DMS79 treated with DMSO at 0.1 percent for 48 hours (cell line): ENCODE measurements around the gene POMGNT1.

Experiments
- DNase-seq: peaks from one replicate; lab custom pipeline; 2025; lab: John Stamatoyannopoulos, UW

Gene POMGNT1

DNA sequence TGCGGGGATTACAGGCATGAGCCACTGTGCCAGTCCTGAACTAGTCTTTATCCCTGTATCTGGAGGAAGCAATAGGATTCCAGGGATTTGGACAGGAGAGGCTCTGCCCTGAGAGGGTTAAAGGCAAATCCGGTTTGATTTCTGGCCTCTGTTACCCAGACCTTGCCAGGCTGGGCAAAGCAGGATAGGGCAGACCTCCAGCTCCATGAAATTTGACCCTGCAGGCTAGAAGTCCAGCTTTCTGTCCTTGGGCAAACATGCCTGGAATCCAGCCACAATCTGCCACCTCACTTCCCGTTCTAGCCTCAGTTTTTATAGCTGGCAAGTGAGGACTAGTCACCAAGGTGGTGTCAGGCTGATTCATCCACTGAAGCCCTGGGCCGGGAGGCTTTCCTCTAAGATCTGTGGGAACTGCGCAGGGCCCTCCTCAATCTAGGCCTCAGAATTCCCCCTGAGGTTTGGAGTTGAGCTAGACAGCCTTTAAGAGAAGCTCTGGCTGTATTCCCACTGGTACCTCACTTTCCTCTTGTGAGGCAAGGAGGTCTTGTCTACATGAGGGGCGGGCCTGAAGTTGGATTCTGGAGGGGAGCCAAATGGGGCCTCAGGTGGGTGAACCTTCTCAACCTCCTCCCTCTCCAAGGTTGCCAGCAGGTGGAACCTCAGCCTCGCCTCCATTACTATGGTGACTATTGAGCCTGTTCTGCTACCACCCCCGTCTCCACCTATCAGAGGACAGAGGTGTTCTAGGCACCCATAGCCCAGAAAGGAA is 15.0 kb downstream of the POMGNT1 start:
- DNase-seq = peak; percentile 97

- DNase-seq = peak; percentile 60
Observed at GRCh38 chr1:46181343-46182260, 16.6 kb downstream of the POMGNT1 start.

DNA sequence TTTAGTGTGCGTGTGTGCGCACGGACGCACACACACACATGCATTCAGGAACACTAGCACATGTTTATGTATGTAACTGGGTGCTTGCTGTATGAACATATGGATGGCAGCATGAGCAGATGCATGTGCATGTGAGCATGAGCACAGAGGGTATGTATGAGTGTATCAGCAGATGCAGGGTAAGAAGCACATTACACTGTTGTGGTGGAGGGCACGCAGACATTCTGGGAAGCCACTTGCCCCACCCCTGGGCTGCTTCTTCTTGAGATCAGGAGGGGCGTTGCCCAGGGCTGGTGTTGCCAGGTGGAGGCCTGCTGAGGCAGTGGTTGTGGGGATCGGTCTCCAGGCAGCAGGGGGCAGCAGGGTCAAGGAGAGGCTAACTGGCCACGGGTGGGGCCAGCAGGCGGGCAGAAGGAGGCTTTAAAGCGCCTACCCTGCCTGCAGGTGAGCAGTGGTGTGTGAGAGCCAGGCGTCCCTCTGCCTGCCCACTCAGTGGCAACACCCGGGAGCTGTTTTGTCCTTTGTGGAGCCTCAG is 18.1 kb downstream of the POMGNT1 start:
- DNase-seq = peak; percentile 83

GRCh38 chr1:46179138-46180081 is 18.8 kb downstream of the POMGNT1 start:
- DNase-seq = peak; percentile 95

- no peak for DNase-seq
Observed at GRCh38 chr1:46176211-46176865, 21.9 kb downstream of the POMGNT1 start, which contains the start of gene P3R3URF. Gene P3R3URF (minus strand): TSS chr1:46176488. CDS start chr1:46176471, 17 bp downstream.

GRCh38 chr1:46175243-46175642 is 23.0 kb downstream of the POMGNT1 start:
- no peak for DNase-seq

GRCh38 chr1:46174448-46175231 is 23.6 kb downstream of the POMGNT1 start, which contains the start of gene TSPAN1:
Gene TSPAN1 (plus strand): TSS chr1:46175087. CDS start chr1:46181108, 6,021 bp downstream.
- no peak for DNase-seq

- DNase-seq = no peak
Observed at GRCh38 chr1:46173361-46173856, 24.8 kb downstream of the POMGNT1 start.

DNA sequence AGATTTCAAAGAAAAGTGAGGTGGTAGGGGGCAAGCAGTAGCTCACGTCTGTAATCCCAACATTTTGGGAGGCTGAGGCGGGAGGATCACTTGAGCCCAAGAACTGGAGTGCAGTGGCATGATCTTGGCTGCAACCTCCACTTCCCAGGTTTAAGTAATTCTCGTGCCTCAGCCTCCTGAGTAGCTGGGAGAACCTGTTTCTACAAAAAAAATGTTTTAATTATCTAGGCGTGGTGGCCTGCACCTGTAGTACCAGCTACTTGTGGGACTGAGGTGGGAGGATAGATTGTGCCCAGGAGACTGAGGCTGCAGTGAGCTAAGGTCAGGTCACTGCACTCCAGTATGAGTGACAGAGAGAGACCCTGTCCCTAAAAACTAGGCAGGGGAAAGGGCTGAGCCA is 25.9 kb downstream of the POMGNT1 start:
- no peak for DNase-seq

GRCh38 chr1:46171871-46172270 is 26.4 kb downstream of the POMGNT1 start:
- DNase-seq = peak; percentile 59

- DNase-seq = no peak
Observed at GRCh38 chr1:46171351-46171750, 26.9 kb downstream of the POMGNT1 start.

- no peak for DNase-seq
Observed at GRCh38 chr1:46169811-46170454, 28.3 kb downstream of the POMGNT1 start.

- no peak for DNase-seq
Observed at GRCh38 chr1:46168477-46168876, 29.8 kb downstream of the POMGNT1 start.

DNA sequence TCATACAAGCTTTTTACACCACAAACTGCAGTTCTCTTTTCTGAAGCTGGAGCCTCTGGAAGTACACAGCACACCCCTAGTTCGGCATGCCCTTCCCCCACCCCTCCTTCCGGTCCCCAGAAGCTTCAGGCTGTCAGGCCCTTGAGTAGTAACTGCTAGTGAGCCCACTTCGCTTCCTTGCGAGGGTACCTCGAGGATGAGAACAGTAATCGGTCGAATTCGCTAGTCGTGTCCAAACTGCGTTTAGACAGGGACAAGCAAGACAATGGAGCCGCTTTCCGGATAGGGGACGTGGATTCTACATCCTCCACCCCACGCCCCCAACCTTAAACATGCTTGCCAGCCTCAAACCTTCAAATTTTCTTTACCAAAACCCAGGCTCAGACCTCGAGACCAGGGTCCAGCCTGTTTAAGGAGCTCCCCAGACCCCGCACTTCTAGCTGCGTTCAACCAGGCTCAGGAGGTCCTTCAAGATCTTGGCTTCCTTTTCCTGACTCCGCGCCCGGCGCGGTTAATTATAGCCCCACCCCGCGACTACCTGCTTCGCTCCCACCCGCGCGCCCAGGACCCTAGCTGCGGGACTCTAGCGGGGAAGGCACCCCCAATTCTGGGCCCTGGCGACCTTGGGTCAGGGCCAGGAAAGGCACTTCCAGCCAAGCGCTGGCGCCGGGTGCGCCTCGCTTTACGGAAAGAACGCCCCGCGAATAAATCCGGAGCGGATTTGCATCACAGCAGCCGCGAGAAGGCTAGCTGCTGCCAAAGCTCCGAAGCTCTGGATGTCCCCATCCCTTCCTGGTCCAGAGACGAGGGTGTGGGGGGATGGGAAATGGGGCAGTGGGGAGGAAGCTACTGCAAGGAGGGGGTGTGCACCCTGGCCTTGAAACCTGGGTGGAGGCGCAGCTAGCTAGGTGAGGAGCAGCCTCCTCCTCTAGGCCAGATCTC is 31.4 kb downstream of the POMGNT1 start:
- DNase-seq = no peak

DNA sequence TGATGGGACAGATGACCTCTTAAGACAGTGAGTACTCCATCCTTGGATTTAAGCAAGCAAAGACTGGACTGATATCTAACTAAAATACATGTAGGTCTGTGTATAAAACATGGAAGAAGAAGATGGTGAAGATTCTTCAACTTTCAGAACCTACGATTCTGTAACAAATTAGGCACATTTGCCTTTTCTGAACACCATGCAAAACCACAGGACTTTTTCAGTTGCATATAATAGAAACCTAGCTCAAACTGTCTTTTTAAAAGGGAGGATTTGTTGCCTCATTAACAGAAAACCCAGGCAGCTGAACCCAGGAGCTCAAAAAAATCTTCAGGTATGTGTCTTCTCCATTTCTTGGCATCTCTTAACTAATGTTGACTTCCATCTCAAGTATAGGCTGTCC is 38.0 kb downstream of the POMGNT1 start:
- no peak for DNase-seq

GRCh38 chr1:46159516-46159915 is 38.7 kb downstream of the POMGNT1 start:
- DNase-seq = no peak

DNA sequence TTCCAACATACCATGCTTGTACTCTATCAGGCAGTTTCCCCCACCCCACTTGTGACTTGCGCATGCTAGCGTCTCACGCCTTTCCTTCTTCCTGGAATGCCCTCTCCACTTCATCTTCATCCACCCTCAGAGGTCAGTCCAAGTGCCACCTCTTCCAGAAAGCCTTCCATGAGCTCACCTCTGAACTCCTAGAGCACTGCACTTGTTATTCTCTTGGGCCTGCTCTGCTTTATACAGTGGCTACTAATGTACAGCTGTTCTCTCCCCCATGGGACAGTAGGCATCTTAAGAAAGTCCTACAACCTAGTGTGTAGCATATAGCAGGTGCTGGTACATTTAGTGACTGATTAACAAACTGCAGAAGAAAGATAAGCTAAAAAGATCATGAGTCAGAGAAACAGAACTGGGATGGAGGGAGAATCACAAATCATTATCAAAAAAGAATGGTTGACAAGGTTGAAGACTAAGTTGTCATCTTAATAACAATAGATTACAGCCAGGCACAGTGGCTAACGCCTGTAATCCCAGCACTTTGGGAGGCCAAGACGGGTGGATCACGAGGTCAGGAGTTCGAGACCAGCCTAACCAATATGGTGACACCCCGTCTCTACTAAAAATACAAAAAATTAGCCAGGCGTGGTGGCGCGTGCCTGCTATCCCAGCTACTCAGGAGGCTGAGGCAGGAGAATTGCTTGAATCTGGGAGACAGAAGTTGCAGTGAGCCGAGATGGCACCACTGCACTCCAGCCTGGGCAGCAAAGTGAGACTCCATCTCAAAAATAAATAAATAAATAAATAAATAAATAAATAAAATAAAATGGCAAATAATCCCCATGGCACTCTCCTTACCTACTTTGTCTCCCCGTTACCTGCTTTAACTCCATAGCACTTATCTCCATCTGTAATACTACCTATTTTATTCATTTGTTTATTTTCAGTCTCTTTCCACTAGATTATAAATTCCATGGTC is 39.6 kb downstream of the POMGNT1 start:
- DNase-seq = no peak
